Measurements from ENCODE around the gene PACRG. TPM values are rescaled to one million over a fixed set of nuclear protein-coding genes. Genes with fewer than 3 reads are reported as not detected.

The PACRG gene
- total and polyA plus RNA-seq, 2 of the 8 experiments (the other 6 are each of a cell fraction or from before 2014, with no cell fraction given) = 0.44 to 0.54 TPM

DNA sequence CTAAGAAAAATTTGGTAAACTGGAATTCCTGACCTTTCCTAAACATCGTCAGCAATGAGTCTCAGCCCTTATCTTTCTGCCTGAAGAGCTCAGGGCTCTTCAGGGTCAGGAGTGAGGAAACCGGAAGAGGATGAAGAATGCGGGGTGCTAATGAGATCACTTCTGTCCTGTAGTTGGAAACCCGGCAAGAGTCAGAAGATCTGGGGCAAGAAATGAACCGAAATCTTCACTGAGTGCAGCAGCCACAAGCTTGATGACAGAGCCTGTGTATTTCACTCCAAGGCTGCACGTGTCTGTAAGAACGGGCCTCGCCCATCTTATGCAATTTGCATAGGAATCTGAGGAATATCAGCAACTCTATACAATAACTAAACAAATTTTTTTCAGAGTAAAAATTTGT, 626.3 kb downstream of the PACRG start:
- no peak for TF ChIP-seq CHD1 (IDR thresholded peaks at IDR 0.05; ENCODE audit: low read depth, low read length)
- no peak for TF ChIP-seq TCF12 (IDR thresholded peaks at IDR 0.05; ENCODE audit: low read depth, low read length)
- TF ChIP-seq KDM5A (IDR thresholded peaks at IDR 0.05; ENCODE audit: low read length) = no peak
- no peak for TF ChIP-seq RNF2 (IDR thresholded peaks at IDR 0.05; ENCODE audit: borderline replicate concordance, low read depth, low read length, missing control alignments, poor library complexity, severe bottlenecking)
- WGBS, 2 experiments (ENCODE audit: extremely low coverage in 1 of 2, insufficient coverage in 1 of 2, insufficient read length in 1 of 2, insufficient replicate concordance in 2 of 2, low coverage in 1 of 2, low lambda C conversion rate in 2 of 2, missing lambda C conversion rate in 1 of 2) = 90% methylated on average over 8 of the region's 8 CpGs; no CpG with 5 or more reads in 1 of the 2 experiments
- H3K79me1 ChIP-seq (ENCODE audit: low read depth, low read length) = no peaks in the 10 kb centered on the region
- H2AFZ ChIP-seq (ENCODE audit: low read length) = no peak overlapping the region
- no peaks in the 10 kb centered on the region for H3K79me2 ChIP-seq (ENCODE audit: control insufficient read depth in 1 of 2, insufficient read depth in 2 of 2, low read length in 2 of 2)
- H3K9me3 ChIP-seq (ENCODE audit: insufficient read depth in 2 of 2, low read depth in 1 of 2, low read length in 1 of 2) = no peaks in the 10 kb centered on the region
- no peak overlapping the region for H2AK5ac ChIP-seq (ENCODE audit: low read depth, low read length)
- H2BK20ac ChIP-seq (ENCODE audit: low read length) = no peak overlapping the region
- no peak overlapping the region for H4K5ac ChIP-seq (ENCODE audit: insufficient read length, low read depth, low read length)
- H3K23ac ChIP-seq (ENCODE audit: insufficient read length) = no peak overlapping the region
- no peak overlapping the region for H3K4me2 ChIP-seq (ENCODE audit: insufficient read depth in 1 of 2, low read depth in 2 of 2, low read length in 2 of 2)
- H3K36me3 ChIP-seq (ENCODE audit: control insufficient read depth in 2 of 4, insufficient read depth in 4 of 4, low read length in 3 of 4) = no peaks in the 10 kb centered on the region
- no peak overlapping the region for H3K18ac ChIP-seq (ENCODE audit: extremely low read depth, low read length)
- ChIA-PET POLR2A (ENCODE audit: partially characterized antibody) (no interaction called here), CTCF (ENCODE audit: partially characterized antibody) (interaction anchor here (0.9 to 1.5 kb wide), 4 partner anchors 56 to 183 kb away, joined by 3 to 5 read pairs (median 3); no protein-coding TSS in a partner anchor)
- FAIRE-seq (no peak), DNase-seq (ENCODE audit: low read depth in 1 of 2, low spot score in 2 of 2) (no peak)
- H3K27me3 ChIP-seq (replicated peaks in 1 of 4; ENCODE audit: control insufficient read depth in 3 of 4, extremely low read depth in 1 of 4, insufficient read depth in 3 of 4, low read length in 3 of 4) = no peaks in the 10 kb centered on the region
- peaks cover 4% of the 10 kb centered on the region; the same call in 1 of the 2 replicates for H3K23me2 ChIP-seq (ENCODE audit: low read depth, low read length)
- H3K4me3 ChIP-seq (ENCODE audit: extremely low read depth in 1 of 4, insufficient read depth in 2 of 4, low read depth in 3 of 4, low read length in 4 of 4) = no peak overlapping the region
- H2BK5ac ChIP-seq (ENCODE audit: low read depth, low read length) = no peak overlapping the region
- no peak overlapping the region for H3K9ac ChIP-seq (replicated peaks in 1 of 4; ENCODE audit: extremely low read depth in 1 of 4, low read depth in 3 of 4, low read length in 3 of 4)
- H4K8ac ChIP-seq (ENCODE audit: extremely low read depth, insufficient read depth, low read length) = no peak overlapping the region
- H4K91ac ChIP-seq (replicated peaks; ENCODE audit: insufficient read length, low read length) = no peak overlapping the region
- H3K4ac ChIP-seq (replicated peaks; ENCODE audit: insufficient read length, low read depth, low read length) = no peak overlapping the region
- H2BK120ac ChIP-seq (replicated peaks; ENCODE audit: low read depth, low read length) = no peak overlapping the region
- peaks cover 0 to 7% (median 2%) of the 10 kb centered on the region in 4 experiments; a peak in 3 of 7 replicates for H3K4me1 ChIP-seq (replicated peaks in 1 of 4; ENCODE audit: control insufficient read depth in 3 of 4, insufficient read depth in 4 of 4, low read length in 3 of 4)
- H3K27ac ChIP-seq (ENCODE audit: low read depth, low read length) = no peak overlapping the region
- H3K14ac ChIP-seq (ENCODE audit: insufficient read length) = no peak overlapping the region
- H4K20me1 ChIP-seq (replicated peaks in 1 of 2; ENCODE audit: control insufficient read depth in 1 of 2, insufficient read depth in 2 of 2, low read length in 2 of 2) = peaks cover 0 to 2% of the 10 kb centered on the region in 2 experiments
- no peak overlapping the region for H2BK15ac ChIP-seq (ENCODE audit: low read length)
- H3K56ac ChIP-seq (replicated peaks; ENCODE audit: insufficient read length, low read depth, low read length) = no peak overlapping the region
- no peak overlapping the region for H2BK12ac ChIP-seq (ENCODE audit: low read depth, low read length)
